ENCODE data around the gene METTL26.

The METTL26 gene

DNA sequence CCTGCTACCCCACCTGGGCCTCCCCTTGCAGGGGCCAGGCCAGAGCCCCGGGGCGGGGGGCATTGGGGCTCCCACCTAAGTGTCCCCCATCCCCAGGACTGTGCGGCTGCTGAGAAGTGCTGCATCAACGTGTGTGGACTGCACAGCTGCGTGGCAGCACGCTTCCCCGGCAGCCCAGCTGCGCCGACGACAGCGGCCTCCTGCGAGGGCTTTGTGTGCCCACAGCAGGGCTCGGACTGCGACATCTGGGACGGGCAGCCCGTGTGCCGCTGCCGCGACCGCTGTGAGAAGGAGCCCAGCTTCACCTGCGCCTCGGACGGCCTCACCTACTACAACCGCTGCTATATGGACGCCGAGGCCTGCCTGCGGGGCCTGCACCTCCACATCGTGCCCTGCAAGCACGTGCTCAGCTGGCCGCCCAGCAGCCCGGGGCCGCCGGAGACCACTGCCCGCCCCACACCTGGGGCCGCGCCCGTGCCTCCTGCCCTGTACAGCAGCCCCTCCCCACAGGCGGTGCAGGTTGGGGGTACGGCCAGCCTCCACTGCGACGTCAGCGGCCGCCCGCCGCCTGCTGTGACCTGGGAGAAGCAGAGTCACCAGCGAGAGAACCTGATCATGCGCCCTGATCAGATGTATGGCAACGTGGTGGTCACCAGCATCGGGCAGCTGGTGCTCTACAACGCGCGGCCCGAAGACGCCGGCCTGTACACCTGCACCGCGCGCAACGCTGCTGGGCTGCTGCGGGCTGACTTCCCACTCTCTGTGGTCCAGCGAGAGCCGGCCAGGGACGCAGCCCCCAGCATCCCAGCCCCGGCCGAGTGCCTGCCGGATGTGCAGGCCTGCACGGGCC lies 3.4 kb downstream of the METTL26 start:
- no peak for TF ChIP-seq CTCF (IDR thresholded peaks at IDR 0.05; ENCODE audit: insufficient read depth, low read length, missing control alignments)
- DNase-seq (ENCODE audit: low read depth, low spot score) = no peak
- POLR2A ChIA-PET = no interaction called here
- CTCF ChIA-PET = no interaction called here
- no peak overlapping the region for H3K4me3 ChIP-seq (ENCODE audit: low read depth, low read length)

DNA sequence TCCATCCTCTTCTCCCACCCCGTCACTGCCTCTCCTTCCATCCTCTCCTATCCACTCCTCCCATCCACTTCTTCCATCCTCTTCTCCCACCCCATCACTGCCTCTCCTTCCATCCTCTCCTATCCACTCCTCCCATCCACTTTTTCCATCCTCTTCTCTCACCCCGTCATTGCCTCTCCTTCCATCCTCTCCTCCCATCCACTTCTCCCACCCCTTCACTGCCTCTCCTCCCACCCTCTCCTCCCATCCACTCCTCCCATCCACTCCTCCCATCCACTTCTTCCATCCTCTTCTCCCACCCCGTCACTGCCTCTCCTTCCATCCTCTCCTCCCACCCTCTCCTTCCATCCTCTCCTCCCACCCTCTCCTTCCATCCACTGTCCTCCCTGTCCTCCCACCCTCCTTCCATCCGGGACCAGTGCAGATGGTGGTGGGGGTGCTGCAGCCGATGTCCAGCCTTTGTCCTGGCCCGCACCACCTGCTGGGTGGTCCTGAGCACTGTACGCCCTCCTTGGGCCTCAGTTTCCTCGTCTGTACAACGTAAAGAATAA lies 4.2 kb downstream of the METTL26 start:
- POLR2A ChIA-PET = no interaction called here
- H3K4me3 ChIP-seq (ENCODE audit: low read depth, low read length) = no peak overlapping the region
- no peak for TF ChIP-seq CTCF (IDR thresholded peaks at IDR 0.05; ENCODE audit: insufficient read depth, low read length, missing control alignments)
- CTCF ChIA-PET = no interaction called here
- DNase-seq (ENCODE audit: low read depth, low spot score) = no peak

DNA sequence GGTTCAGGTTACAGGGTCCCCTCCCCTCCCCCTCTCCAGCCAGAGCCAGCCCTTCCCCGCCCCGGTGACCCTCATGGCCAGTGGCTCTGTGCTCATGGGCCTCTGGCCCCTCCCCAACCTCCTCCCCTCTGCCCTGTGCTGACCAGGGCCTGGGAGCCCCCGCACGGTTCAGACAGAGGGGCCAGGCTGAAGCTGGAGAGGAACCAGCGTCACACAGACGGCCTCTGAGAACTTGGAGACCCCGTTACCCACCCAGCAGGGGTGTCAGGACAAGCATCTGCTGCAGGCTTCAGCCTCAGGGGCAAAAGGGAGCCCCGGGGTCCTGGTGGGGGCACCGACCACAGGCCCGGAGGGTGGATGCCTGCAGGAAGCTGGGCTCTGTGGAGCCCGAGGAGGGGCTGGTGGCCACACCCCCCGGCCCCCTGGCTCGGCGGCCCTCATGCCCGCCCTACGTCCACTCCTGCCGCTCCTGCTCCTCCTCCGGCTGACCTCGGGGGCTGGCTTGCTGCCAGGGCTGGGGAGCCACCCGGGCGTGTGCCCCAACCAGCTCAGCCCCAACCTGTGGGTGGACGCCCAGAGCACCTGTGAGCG lies 5.2 kb downstream of the METTL26 start, which contains the start of gene WFIKKN1:
Gene WFIKKN1 (plus strand): TSS at position 171 of the 591 bp plus-strand sequence. CDS start 269 bp downstream, at position 440.
- ChIA-PET POLR2A (no interaction called here), CTCF (no interaction called here)
- no peak for DNase-seq (ENCODE audit: low read depth, low spot score)
- TF ChIP-seq CTCF (IDR thresholded peaks at IDR 0.05; ENCODE audit: insufficient read depth, low read length, missing control alignments) = no peak
- H3K4me3 ChIP-seq (ENCODE audit: low read depth, low read length) = no peak within 1 kb of the TSS

DNA sequence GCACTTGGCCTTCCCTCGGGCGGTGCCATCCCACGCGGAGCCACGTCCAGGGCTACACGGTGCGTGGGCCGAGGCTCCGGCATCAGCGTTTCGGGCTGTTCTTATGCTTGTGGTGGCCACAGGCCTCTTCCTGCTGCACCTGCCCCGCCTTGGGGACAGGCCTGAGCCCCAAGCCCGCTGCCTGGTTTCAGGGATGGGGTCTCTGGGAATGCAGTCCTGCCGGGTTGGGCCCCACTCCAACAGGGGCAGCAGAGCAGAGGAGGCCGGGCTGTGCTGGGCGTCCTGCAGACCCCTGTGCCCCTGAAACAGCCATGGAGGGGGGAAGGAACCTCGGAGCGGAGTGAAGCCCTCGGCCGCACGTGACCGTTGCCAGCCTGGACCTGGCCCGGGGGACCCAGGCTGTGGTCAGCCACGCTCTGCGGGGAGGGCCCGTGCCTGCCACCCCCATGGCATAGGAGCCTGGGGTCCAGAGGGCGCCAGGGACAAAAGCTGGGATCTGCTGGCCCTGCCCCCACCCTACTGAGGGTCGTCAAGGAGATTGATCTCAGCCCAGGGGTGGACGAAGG lies 5.8 kb downstream of the METTL26 start:
- no peak for TF ChIP-seq CTCF (IDR thresholded peaks at IDR 0.05; ENCODE audit: insufficient read depth, low read length, missing control alignments)
- ChIA-PET POLR2A (no interaction called here), CTCF (no interaction called here)
- no peak overlapping the region for H3K4me3 ChIP-seq (ENCODE audit: low read depth, low read length)
- no peak for DNase-seq (ENCODE audit: low read depth, low spot score)

GRCh38 chr16:629833-630248 lies 6.3 kb downstream of the METTL26 start:
- no peak overlapping the region for H3K4me3 ChIP-seq (ENCODE audit: low read depth, low read length)
- DNase-seq (ENCODE audit: low read depth, low spot score) = no peak
- POLR2A ChIA-PET = no interaction called here
- TF ChIP-seq CTCF (IDR thresholded peaks at IDR 0.05; ENCODE audit: insufficient read depth, low read length, missing control alignments) = no peak
- CTCF ChIA-PET = no interaction called here

DNA sequence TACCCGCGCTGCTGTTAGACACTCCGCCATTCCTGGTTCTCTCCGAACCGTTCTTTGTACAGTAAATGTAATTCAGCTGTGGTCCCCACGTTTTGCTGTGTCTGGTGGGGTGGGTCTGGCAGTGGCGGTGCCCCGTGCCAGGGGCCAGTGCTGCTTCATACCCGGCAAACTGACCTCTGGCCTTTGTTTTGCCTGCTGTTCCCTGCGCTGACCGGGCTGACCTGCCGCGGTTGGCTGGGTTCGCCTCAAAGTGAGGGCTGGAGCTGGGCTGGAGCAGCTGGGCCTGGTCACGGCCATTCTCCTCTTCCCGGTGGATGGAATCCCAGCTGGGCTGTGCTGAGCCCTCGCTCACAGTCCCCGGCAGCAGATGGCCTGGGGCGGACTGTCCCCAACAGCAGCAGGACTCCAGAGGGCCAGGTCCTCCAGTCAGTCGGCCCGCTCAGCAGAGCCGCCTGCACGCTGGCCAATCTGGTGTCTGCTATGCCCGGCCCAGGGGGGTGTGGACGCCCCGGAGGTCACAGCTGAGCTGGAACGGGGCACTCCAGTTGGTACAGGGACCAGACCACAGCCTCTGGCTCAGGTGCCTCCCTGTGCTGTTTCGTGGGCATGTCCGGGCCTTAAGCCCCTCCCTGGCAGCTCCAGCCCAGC lies 6.8 kb downstream of the METTL26 start:
- POLR2A ChIA-PET = no interaction called here
- TF ChIP-seq CTCF (IDR thresholded peaks at IDR 0.05; ENCODE audit: insufficient read depth, low read length, missing control alignments) = no peak
- DNase-seq (ENCODE audit: low read depth, low spot score) = no peak
- CTCF ChIA-PET = no interaction called here
- no peak overlapping the region for H3K4me3 ChIP-seq (ENCODE audit: low read depth, low read length)
